SK-N-SH (cell line): ENCODE results near the gene SORBS1. TPM values are rescaled to one million over a fixed set of nuclear protein-coding genes. Genes with fewer than 3 reads are reported as not detected.
A peak's percentile ranks its signal among the peaks of the same experiment; 100 is the strongest.

Experiments used
- CTCF ChIA-PET: fragments of 300-600, 350-600 bp; formaldehyde crosslinking; extraction: SDS; loops from one replicate; lab custom pipeline; 2021; lab: Yijun Ruan, JAX
- POLR2A ChIA-PET: fragments of 350-600 bp; sonication (Branson Sonifier 250); formaldehyde crosslinking; extraction: SDS; loops from one replicate; lab custom pipeline; 2020; ENCODE audit warnings: antibody characterized with exemption, inconsistent platforms; lab: Yijun Ruan, JAX
- DNase-seq: peaks from one replicate; pipeline ENCODE4 v3.0.0; 2012
- H2AFZ ChIP-seq: fragments of 200-600 bp; sonication (generic); 2 replicates; pipeline ENCODE4 v1.8.1; 2016; ENCODE audit warnings: antibody characterized with exemption, mild to moderate bottlenecking, low read depth
- H3F3A ChIP-seq: fragments of 200-600 bp; sonication (generic); replicated peaks from 2 replicates; pipeline ENCODE3; 2016; ENCODE audit warnings: antibody characterized with exemption, mild to moderate bottlenecking; ENCODE audit not compliant: insufficient read depth
- H3K27ac ChIP-seq, 2 experiments: fragments of 200-500 bp in 1 of 2; fragments of 200-600 bp in 1 of 2; sonication (Bioruptor generic) in 1 of 2; sonication (generic), shearing (Covaris generic) in 1 of 2; 2 replicates each; pipeline versions ENCODE4 v1.5.1 to v1.6.1; 2014 to 2016; ENCODE audit warnings: low read depth in 2 of 2, inconsistent platforms in 1 of 2, low read length in 1 of 2, mild to moderate bottlenecking in 1 of 2, mixed read lengths in 1 of 2
- H3K27me3 ChIP-seq: fragments of 200-600 bp; sonication (generic), shearing (Covaris generic); 2 replicates; pipeline ENCODE4 v1.6.1; 2016; ENCODE audit warnings: mixed run types; ENCODE audit not compliant: insufficient read depth
- H3K36me3 ChIP-seq, 2 experiments: fragments of 200-500 bp in 1 of 2; fragments of 200-600 bp in 1 of 2; sonication (Bioruptor generic) in 1 of 2; sonication (generic) in 1 of 2; replicated peaks in 1 of 2; 2 replicates each; pipeline versions ENCODE3 to v1.5.1; 2014 to 2016; ENCODE audit warnings: low read length in 1 of 2, mild to moderate bottlenecking in 1 of 2; ENCODE audit not compliant: insufficient read depth in 2 of 2, control insufficient read depth in 1 of 2
- H3K4me1 ChIP-seq, 2 experiments: fragments of 200-500 bp in 1 of 2; fragments of 200-600 bp in 1 of 2; sonication (Bioruptor generic) in 1 of 2; sonication (generic), shearing (Covaris generic) in 1 of 2; 2 replicates each; pipeline versions ENCODE4 v1.5.1 to v1.6.1; 2014 to 2016; ENCODE audit warnings: low read depth in 1 of 2, low read length in 1 of 2, mixed run types in 1 of 2; ENCODE audit not compliant: insufficient read depth in 2 of 2, control insufficient read depth in 1 of 2
- H3K4me2 ChIP-seq: fragments of 200-600 bp; sonication (generic), shearing (Covaris generic); 2 replicates; pipeline ENCODE4 v1.6.1; 2017; ENCODE audit warnings: mixed run types
- H3K4me3 ChIP-seq, 2 experiments: fragments of 200-500 bp in 1 of 2; fragments of 200-600 bp in 1 of 2; sonication (Bioruptor generic) in 1 of 2; sonication (generic), shearing (Covaris generic) in 1 of 2; 2 replicates each; pipeline versions ENCODE4 v1.5.1 to v1.8.1; 2014 to 2016; ENCODE audit warnings: low read depth in 2 of 2, inconsistent platforms in 1 of 2, low read length in 1 of 2, mild to moderate bottlenecking in 1 of 2, mixed read lengths in 1 of 2, moderate library complexity in 1 of 2
- H3K79me2 ChIP-seq: fragments of 200-600 bp; sonication (generic); 2 replicates; pipeline ENCODE4 v1.8.1; 2017; ENCODE audit warnings: mild to moderate bottlenecking; ENCODE audit not compliant: insufficient read depth
- H3K9ac ChIP-seq: fragments of 200-600 bp; sonication (generic); 2 replicates; pipeline ENCODE4 v1.6.1; 2017; ENCODE audit warnings: mixed run types
- H3K9me2 ChIP-seq: fragments of 200-600 bp; sonication (generic); 2 replicates; pipeline ENCODE4 v1.6.1; 2017; ENCODE audit warnings: mixed run types
- H3K9me3 ChIP-seq: fragments of 200-600 bp; sonication (generic); 2 replicates; pipeline ENCODE4 v1.6.1; 2017; ENCODE audit warnings: mixed run types, mild to moderate bottlenecking, moderate library complexity
- H4K20me1 ChIP-seq: fragments of 200-600 bp; sonication (generic); 2 replicates; pipeline ENCODE4 v1.6.1; 2017; ENCODE audit warnings: mild to moderate bottlenecking, mixed run types; ENCODE audit not compliant: insufficient read depth
- CHD2 ChIP-seq: fragments of 150-350 bp; IDR thresholded peaks from 2 replicates; pipeline ENCODE4 v1.6.1; 2018; ENCODE audit warnings: low read length; ENCODE audit not compliant: partially characterized antibody
- CTCF ChIP-seq: fragments of 200-600 bp; sonication (generic); IDR thresholded peaks from 2 replicates; pipeline ENCODE4 v1.6.1; 2017; ENCODE audit warnings: antibody characterized with exemption, mild to moderate bottlenecking, moderate library complexity
- EP300 ChIP-seq, 2 experiments: IDR thresholded peaks; 2 replicates each; pipeline versions ENCODE4 v1.4.0 to v1.6.1; 2012; ENCODE audit warnings: borderline replicate concordance in 1 of 2, low read depth in 1 of 2, low read length in 1 of 2
- FOSL2 ChIP-seq: IDR thresholded peaks from 2 replicates; pipeline ENCODE4 v1.4.0; 2012; ENCODE audit warnings: low read depth, mild to moderate bottlenecking, moderate library complexity, borderline replicate concordance
- FOXJ3 ChIP-seq: sonication (generic); formaldehyde crosslinking; IDR thresholded peaks from 2 replicates; pipeline ENCODE4 v1.5.1; 2020; ENCODE audit warnings: mild to moderate bottlenecking, missing genetic modification reagents
- FOXM1 ChIP-seq: IDR thresholded peaks from 2 replicates; pipeline ENCODE4 v1.4.0; 2012; ENCODE audit warnings: low read depth, mild to moderate bottlenecking
- GATA2 ChIP-seq: sonication (generic); formaldehyde crosslinking; IDR thresholded peaks from 2 replicates; pipeline ENCODE4 v1.5.0; 2020; ENCODE audit warnings: mild to moderate bottlenecking, missing genetic modification reagents
- IRF3 ChIP-seq: fragments of 150-350 bp; IDR thresholded peaks from 2 replicates; pipeline ENCODE4 v1.6.1; 2016; ENCODE audit warnings: mild to moderate bottlenecking, low read depth, low read length
- JUND ChIP-seq: IDR thresholded peaks from 2 replicates; pipeline ENCODE4 v1.4.0; 2012
- MAX ChIP-seq: IDR thresholded peaks from 2 replicates; pipeline ENCODE4 v1.4.0; 2012; ENCODE audit warnings: low read depth
- MEF2A ChIP-seq: IDR thresholded peaks from 2 replicates; pipeline ENCODE4 v1.4.0; 2012; ENCODE audit warnings: low read depth, borderline replicate concordance
- NFIC ChIP-seq: IDR thresholded peaks from 2 replicates; pipeline ENCODE4 v1.4.0; 2012; ENCODE audit warnings: borderline replicate concordance
- PBX3 ChIP-seq: IDR thresholded peaks from 2 replicates; pipeline ENCODE4; 2012
- POLR2AphosphoS5 ChIP-seq: IDR thresholded peaks from 2 replicates; pipeline ENCODE4 v1.6.1; 2012; ENCODE audit warnings: low read depth, low read length
- RAD21 ChIP-seq: IDR thresholded peaks from 2 replicates; pipeline ENCODE4 v1.6.1; 2012; ENCODE audit warnings: mild to moderate bottlenecking, low read length
- RCOR1 ChIP-seq: fragments of 150-350 bp; IDR thresholded peaks from 2 replicates; pipeline ENCODE4 v1.6.1; 2017; ENCODE audit warnings: antibody characterized with exemption, low read length
- REST ChIP-seq: IDR thresholded peaks from 2 replicates; pipeline ENCODE4 v1.6.1; 2012; ENCODE audit warnings: mild to moderate bottlenecking, low read depth, low read length, moderate library complexity
- RFX5 ChIP-seq: IDR thresholded peaks from 2 replicates; pipeline ENCODE4 v1.6.1; 2012; ENCODE audit warnings: mild to moderate bottlenecking, improper control_type of control experiment, low read length
- TAF1 ChIP-seq: IDR thresholded peaks from 2 replicates; pipeline ENCODE4 v1.6.1; 2012; ENCODE audit warnings: low read depth, mild to moderate bottlenecking, low read length, moderate library complexity, borderline replicate concordance
- TCF12 ChIP-seq: IDR thresholded peaks from 2 replicates; pipeline ENCODE4 v1.4.0; 2012
- USF2 ChIP-seq: fragments of 150-350 bp; IDR thresholded peaks from 2 replicates; pipeline ENCODE4 v1.6.1; 2017; ENCODE audit warnings: antibody characterized with exemption, low read length, low read depth, borderline replicate concordance
- ZBTB33 ChIP-seq: IDR thresholded peaks from 2 replicates; pipeline ENCODE4 v1.4.0; 2012; ENCODE audit warnings: low read depth, borderline replicate concordance
- WGBS: methylation state at CpG from one replicate; pipeline ENCODE4 v1.1.6; 2017; ENCODE audit warnings: low lambda C conversion rate; 5-methylcytosine and 5-hydroxymethylcytosine counted together
- polyA plus RNA-seq, 3 experiments: library from polyadenylated mRNA; depleted of rRNA; stranded (reverse); fragments of >200 nt; gene quantifications; 2 replicates each; pipeline ENCODE4 v1.2.3, GENCODE V29; 2012

The SORBS1 gene
- polyA plus RNA-seq, 1 of the 3 experiments (the other 2 are of a cell fraction), result 0.36 TPM

- no peaks in the 10 kb centered on the region for H3K27me3 ChIP-seq
- no peaks in the 10 kb centered on the region for H3K9me3 ChIP-seq
- no peak overlapping the region for H2AFZ ChIP-seq
- H3K4me2 ChIP-seq, result 0 out of 2 replicates have a peak overlapping the region, but pooled peaks have one; percentile 17
- no peak overlapping the region for H3K4me3 ChIP-seq
- no peak overlapping the region for H3K9ac ChIP-seq
- no peaks in the 10 kb centered on the region for H3K36me3 ChIP-seq
- no peaks in the 10 kb centered on the region for H3F3A ChIP-seq
- WGBS, result 9% methylated on average over 2 of the region's 2 CpGs
- peaks cover 0 to 6% of the 10 kb centered on the region in 2 experiments; a peak in 1 of 4 replicates for H3K4me1 ChIP-seq
- DNase-seq, result no peak
- POLR2A ChIA-PET, result no interaction called here
- H3K79me2 ChIP-seq, result no peaks in the 10 kb centered on the region; the same call in 1 of the 2 replicates
- CTCF ChIA-PET, result interaction anchor here (0.6 kb wide), 1 partner anchor 140 kb away, joined by 3 read pairs; no protein-coding TSS in a partner anchor
- no peaks in the 10 kb centered on the region for H3K9me2 ChIP-seq
- no peaks in the 10 kb centered on the region for H4K20me1 ChIP-seq
- H3K27ac ChIP-seq, result no peak overlapping the region
- TF ChIP-seq MEF2A (no peak), NFIC (peak; percentile 45; the same call in 1 of the 2 replicates), PBX3 (peak; percentile 35; the same call in 1 of the 2 replicates), RAD21 (no peak), FOXJ3 (CRISPR knock-in tag) (no peak), ZBTB33 (no peak), IRF3 (no peak), JUND (peak; percentile 74), RCOR1 (no peak), FOSL2 (peak; percentile 83), TCF12 (peak; percentile 18; the same call in 1 of the 2 replicates), CHD2 (no peak), GATA2 (no peak), USF2 (no peak), FOXM1 (no peak), POLR2AphosphoS5 (no peak), CTCF (no peak), EP300 (IDR thresholded peaks at IDR 0.05; ENCODE audit: borderline replicate concordance in 1 of 2, low read depth in 1 of 2, low read length in 1 of 2) (no peak), REST (no peak), TAF1 (no peak), MAX (no peak), RFX5 (no peak)
Measured at GRCh38 chr10:95513941-95514392, 47.2 kb downstream of the SORBS1 start.
